Stimulated activated CD4-positive, alpha-beta T cell treated with anti-CD3 and anti-CD28 coated beads, Interleukin-15, amount 100 ng/mL, for 48 hours (primary cell): ENCODE data around the gene MND1.
"Not testable (repeated sequence)": the region's sequence is repeated elsewhere in the genome, so short reads cannot be mapped to it uniquely, and the experiment has no call there.

Experiments
- DNase-seq, 2 donors: peaks; one replicate each; pipeline ENCODE4 v3.0.0-alpha.2; 2020; ENCODE audit warnings: low read depth in 2 of 2

Gene MND1

GRCh38 chr4:153402366-153402765 lies 57.9 kb downstream of the MND1 start:
- DNase-seq, result no peak

GRCh38 chr4:153403726-153404125 lies 59.2 kb downstream of the MND1 start:
- DNase-seq, result no peak

- DNase-seq, result no peak
Measured at GRCh38 chr4:153407906-153408305, 63.4 kb downstream of the MND1 start.

GRCh38 chr4:153408932-153409331 lies 64.4 kb downstream of the MND1 start:
- no peak for DNase-seq

GRCh38 chr4:153409412-153409811 lies 64.9 kb downstream of the MND1 start:
- no peak for DNase-seq

GRCh38 chr4:153409924-153410501 lies 65.5 kb downstream of the MND1 start:
- DNase-seq, result no peak

GRCh38 chr4:153413842-153414241 lies 69.4 kb downstream of the MND1 start:
- DNase-seq, result no peak

GRCh38 chr4:153416456-153416855 lies 72.0 kb downstream of the MND1 start:
- not testable (repeated sequence) for DNase-seq

- no peak for DNase-seq
Measured at GRCh38 chr4:153418121-153418520, 73.6 kb downstream of the MND1 start.

GRCh38 chr4:153418558-153418957 lies 74.1 kb downstream of the MND1 start:
- DNase-seq, result no peak

GRCh38 chr4:153419029-153419428 lies 74.5 kb downstream of the MND1 start:
- no peak for DNase-seq

- no peak for DNase-seq
Measured at GRCh38 chr4:153419673-153420278, 75.3 kb downstream of the MND1 start.

- DNase-seq, result no peak
Measured at GRCh38 chr4:153420361-153420760, 75.9 kb downstream of the MND1 start.

GRCh38 chr4:153421941-153422340 lies 77.5 kb downstream of the MND1 start:
- DNase-seq, result no peak

GRCh38 chr4:153426207-153426885 lies 81.9 kb downstream of the MND1 start:
- no peak for DNase-seq

GRCh38 chr4:153427363-153428071 lies 83.0 kb downstream of the MND1 start:
- no peak for DNase-seq

GRCh38 chr4:153428941-153429475 lies 84.5 kb downstream of the MND1 start:
- DNase-seq, result no peak

GRCh38 chr4:153432965-153433753 lies 88.7 kb downstream of the MND1 start:
- peak; percentile 65 to 67 for DNase-seq

- no peak for DNase-seq
Measured at GRCh38 chr4:153433754-153434105, 89.2 kb downstream of the MND1 start.

GRCh38 chr4:153434190-153434589 lies 89.7 kb downstream of the MND1 start:
- DNase-seq, result no peak

- no peak for DNase-seq
Measured at GRCh38 chr4:153438916-153439756, 94.6 kb downstream of the MND1 start.
